HG03439 (cell line): ENCODE results near the gene MAPK10.

Experiments used
- ATAC-seq: cut with Tn5 transposase; IDR thresholded peaks from one replicate; pipeline ENCODE4 v1.9.1; 2021; ENCODE audit warnings: mild to moderate bottlenecking, moderate library complexity; ENCODE audit not compliant: unreplicated experiment

Gene MAPK10

DNA sequence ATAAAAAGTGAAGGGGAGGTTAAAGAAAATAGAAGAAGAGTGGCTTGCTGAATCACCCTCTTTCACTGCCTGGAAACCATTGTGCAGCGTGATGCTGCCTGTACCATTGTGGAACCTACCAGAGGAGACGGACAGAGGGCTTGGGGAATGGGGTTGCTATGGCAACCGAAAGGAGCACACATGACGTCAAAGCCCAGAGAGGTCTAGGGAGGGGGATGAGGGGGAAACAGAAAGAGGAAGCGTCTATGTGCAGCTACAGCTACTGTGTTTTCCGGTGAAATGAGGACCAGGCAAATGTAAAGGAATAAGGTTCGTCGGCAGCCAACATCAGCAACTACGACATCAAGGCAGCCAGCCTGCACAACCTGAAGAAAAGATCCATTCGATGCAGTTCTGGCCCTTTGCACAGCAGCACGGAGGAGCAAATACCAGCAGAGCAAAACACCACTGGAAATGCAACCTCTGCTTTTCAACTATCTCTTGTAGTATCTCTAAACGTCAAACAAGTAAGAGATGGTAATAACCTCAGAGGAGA is at the start of gene MAPK10:
Gene MAPK10, minus strand, starts transcription at position 110 of the 535 bp plus-strand sequence.
- ATAC-seq: peak; percentile 93

DNA sequence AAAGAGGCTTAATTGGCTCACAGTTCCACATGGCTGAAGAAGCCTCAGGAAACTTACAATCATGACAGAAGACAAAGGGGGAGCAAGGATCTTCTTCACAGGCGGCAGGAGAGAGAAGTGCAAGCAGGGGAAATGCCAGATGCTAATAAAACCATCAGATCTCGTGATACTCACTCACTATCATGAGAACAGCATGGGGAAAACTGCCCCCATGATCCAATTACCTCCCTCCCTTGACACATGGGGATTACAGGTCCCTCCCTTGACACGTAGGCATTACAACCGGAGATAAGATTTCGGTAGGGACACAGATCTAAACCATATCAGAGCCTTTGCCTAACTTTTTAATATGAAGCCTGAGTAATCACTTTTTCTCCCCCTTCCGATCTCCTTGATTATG is 43.7 kb upstream of the MAPK10 start:
- no peak for ATAC-seq

GRCh38 chr4:86401826-86402225 is 42.0 kb upstream of the MAPK10 start:
- no peak for ATAC-seq

DNA sequence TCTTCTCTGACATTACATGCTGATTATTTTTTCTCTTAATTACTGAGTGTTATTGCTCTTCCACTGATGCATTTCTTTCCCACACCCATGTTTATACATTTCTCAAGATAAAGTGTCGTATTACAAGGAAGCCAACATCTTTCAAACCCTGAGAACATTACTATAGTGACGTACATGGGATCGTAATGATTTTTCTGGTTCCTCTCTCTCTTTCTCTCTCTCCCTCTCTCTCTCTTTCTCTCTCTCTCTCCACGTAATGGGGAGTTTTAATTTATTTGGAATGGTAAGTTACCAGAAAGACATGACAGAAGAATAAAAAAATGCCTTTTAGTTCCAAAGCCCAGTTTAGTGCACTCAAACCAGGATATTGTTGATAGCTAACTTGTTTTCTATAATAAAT is 40.4 kb upstream of the MAPK10 start:
- ATAC-seq: no peak

GRCh38 chr4:86398187-86398586 is 38.3 kb upstream of the MAPK10 start:
- ATAC-seq: peak; percentile 69

GRCh38 chr4:86393749-86394148 is 33.9 kb upstream of the MAPK10 start:
- no peak for ATAC-seq

- ATAC-seq: no peak
Measured at GRCh38 chr4:86389664-86390063, 29.8 kb upstream of the MAPK10 start.

- ATAC-seq: no peak
Measured at GRCh38 chr4:86388252-86388651, 28.4 kb upstream of the MAPK10 start.

GRCh38 chr4:86386817-86387415 is 27.1 kb upstream of the MAPK10 start:
- ATAC-seq: no peak

DNA sequence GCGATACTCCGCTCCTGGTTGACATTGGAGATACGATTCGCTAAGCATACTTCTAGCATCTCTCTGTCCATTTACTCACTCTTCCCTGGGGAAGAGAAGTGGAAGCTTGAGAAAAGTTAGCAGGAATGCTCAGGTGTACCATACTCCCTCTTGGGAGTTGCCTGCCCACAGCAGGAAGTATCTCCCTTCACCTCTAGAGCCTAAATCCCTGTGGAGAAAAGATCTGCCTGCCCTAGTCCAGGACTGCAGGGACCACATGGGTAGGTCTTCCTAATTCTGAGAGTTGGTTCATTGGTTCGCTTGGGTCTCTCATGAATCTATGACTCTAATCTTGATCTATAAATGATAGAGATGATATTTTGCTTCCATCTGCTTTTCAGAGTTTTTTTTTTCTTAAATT is 26.3 kb upstream of the MAPK10 start:
- no peak for ATAC-seq

DNA sequence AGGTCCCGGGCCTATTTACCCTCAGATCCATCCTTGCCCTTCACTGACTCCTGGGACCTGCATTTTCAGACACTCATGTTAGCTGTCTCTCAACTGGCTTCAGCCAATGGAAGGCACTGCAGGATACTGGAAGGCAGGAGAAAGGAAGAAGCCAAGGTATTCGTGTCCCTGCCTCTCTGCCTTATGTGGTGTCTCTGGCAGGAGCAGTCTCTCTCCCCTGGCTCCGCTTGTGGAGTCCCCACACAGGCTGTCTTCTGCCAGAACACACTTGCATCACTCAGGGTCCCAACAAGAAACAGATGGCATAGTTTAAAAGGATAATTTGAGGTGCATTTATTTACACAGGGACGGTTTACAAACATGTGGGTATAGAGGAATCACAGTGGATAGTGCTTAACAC is 21.6 kb upstream of the MAPK10 start:
- ATAC-seq: no peak

DNA sequence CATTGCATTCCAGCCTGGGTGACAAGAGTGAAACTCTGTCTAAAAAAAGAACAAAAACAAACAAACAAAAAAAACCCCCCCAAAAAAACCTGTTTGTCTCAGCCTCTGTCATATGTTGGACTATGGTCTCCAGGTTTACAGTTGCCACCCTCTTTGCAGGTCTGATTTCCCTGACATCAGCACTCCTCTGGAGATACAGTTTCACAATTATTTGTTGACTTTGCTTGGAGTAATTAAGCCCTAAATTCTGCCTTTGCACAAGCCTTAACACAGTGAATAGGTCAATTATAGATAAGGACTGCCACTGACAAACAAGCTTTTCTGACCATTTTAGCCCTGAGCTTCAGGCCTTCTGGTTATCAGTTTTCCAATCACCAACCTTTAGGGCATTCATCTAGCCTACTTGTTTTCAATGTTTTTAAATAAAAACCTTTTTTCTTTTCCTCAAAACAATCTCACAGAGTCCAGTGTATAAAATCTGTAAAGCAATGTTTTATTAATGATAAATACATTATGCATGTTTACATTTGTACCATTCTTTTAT is 20.4 kb upstream of the MAPK10 start:
- no peak for ATAC-seq

GRCh38 chr4:86376850-86377249 is 17.0 kb upstream of the MAPK10 start:
- ATAC-seq: no peak

- ATAC-seq: no peak
Measured at GRCh38 chr4:86368433-86368832, 8.6 kb upstream of the MAPK10 start.

- ATAC-seq: no peak
Measured at GRCh38 chr4:86367577-86367976, 7.7 kb upstream of the MAPK10 start.

- no peak for ATAC-seq
Measured at GRCh38 chr4:86366920-86367319, 7.1 kb upstream of the MAPK10 start.

DNA sequence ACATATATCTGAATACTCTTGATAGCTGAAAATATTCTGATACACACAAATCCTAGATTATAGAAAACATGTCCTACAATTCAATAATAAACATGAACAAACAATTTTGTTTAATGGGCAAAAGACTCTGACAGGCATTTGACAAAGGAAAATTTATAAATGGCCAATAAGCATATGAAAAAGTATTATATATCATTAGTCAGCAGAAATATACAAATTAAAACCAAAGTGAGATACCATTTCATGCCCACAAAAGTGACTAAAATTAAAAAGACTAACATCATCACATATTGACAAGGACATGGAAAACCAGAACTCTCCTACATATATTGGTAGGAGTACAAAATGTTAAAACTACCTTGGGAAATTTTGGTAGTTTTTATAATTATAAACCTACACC is 2.7 kb upstream of the MAPK10 start:
- ATAC-seq: no peak

DNA sequence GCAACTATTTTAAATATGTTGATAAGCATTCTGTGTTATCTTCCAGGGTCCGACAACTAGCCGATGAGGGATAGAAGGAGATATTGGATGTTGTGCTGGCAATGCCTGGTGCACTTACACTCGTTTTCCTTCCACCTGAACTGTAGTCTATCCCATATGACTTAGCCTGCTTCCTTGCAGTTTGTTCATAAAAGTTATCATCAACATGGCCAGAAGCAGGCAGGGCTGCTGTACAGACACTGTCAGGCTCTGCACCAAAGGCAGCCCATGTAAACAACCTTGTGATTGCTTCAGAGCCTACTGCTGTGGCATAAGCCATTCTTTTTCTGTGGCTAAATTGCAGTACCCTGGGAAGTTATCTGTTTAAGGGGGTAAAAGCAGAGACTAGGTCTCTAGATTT is 1.6 kb downstream of the MAPK10 start:
- no peak for ATAC-seq

- ATAC-seq: no peak
Measured at GRCh38 chr4:86357608-86358007, 2.2 kb downstream of the MAPK10 start.

- peak; percentile 51 for ATAC-seq
Measured at GRCh38 chr4:86356425-86357210, 3.2 kb downstream of the MAPK10 start.

DNA sequence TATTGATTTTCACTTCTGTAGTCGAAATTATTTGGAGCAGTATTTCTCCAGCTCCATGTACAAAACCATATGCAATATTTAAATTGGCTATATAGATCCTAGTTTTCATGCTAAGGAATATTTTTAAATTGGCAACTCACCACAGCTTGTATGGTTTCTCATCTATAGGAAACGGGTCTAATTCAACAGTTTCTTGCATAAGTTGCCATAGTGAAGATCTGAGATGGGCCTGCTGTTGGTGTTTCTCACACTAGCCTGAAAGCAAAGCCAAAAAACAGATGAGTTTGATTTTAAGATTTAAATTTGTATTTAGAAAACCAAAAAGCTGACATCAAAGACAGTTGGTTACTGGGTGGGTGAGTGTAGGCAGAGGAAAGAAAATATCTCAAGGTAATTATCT is 5.5 kb downstream of the MAPK10 start:
- ATAC-seq: no peak

GRCh38 chr4:86346320-86346719 is 13.5 kb downstream of the MAPK10 start:
- ATAC-seq: no peak
